Measurements from ENCODE around the gene ATG16L1.
"Not testable (repeated sequence)": the region's sequence is repeated elsewhere in the genome, so short reads cannot be mapped to it uniquely, and the experiment has no call there.

Gene ATG16L1

GRCh38 chr2:233331536-233331935 is 80.1 kb downstream of the ATG16L1 start:
- no peak for DNase-seq (ENCODE audit: low spot score)

DNA sequence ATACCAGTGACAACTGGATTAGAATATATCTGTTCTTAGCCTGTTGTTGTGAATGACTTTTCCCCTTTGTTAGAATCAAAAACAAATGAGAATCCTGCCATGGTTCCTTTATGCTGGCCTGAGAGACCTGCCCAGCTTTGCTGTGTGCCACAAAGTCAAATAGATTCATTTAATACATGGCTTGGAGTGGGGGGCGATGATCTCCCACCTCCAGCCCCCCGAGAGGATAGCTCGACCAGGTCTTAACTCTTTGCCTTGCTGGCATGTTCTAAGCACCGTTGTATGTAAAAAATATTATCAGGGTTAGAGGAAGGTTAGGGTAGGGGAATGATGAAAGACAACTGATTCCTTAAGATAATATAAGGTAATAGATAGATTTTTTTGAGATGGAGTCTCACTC is 80.7 kb downstream of the ATG16L1 start:
- no peak for DNase-seq (ENCODE audit: low spot score)

GRCh38 chr2:233334915-233335314 is 83.4 kb downstream of the ATG16L1 start:
- DNase-seq (ENCODE audit: low spot score): no peak

DNA sequence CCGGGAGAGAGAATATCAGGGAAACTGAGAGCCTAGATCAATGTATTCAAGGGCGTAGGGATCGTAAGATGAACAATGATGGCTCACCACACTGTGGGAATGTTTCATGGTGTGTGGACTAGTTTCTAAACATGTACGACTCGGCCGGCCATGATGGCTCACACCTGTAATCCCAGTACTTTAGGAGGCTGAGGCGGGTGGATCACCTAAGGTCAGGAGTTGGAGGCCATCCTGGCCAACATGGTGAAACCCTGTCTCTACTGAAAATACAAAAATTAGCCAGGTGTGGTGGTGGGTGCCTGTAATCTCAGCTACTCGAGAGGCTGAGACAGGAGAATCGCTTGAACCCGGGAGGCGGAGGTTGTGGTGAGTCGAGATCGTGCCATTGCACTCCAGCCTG is 84.6 kb downstream of the ATG16L1 start:
- DNase-seq (ENCODE audit: low spot score): not testable (repeated sequence)

- DNase-seq (ENCODE audit: low spot score): no peak
These were observed 85.1 kb downstream of the ATG16L1 start for GRCh38 chr2:233336541-233336940.

- DNase-seq (ENCODE audit: low spot score): no peak
These were observed 86.6 kb downstream of the ATG16L1 start for GRCh38 chr2:233338046-233338445.

GRCh38 chr2:233338812-233339368 is 87.4 kb downstream of the ATG16L1 start:
- DNase-seq (ENCODE audit: low spot score): no peak

GRCh38 chr2:233339427-233339826 is 88.0 kb downstream of the ATG16L1 start:
- no peak for DNase-seq (ENCODE audit: low spot score)

GRCh38 chr2:233341296-233341695 is 89.8 kb downstream of the ATG16L1 start:
- DNase-seq (ENCODE audit: low spot score): no peak

DNA sequence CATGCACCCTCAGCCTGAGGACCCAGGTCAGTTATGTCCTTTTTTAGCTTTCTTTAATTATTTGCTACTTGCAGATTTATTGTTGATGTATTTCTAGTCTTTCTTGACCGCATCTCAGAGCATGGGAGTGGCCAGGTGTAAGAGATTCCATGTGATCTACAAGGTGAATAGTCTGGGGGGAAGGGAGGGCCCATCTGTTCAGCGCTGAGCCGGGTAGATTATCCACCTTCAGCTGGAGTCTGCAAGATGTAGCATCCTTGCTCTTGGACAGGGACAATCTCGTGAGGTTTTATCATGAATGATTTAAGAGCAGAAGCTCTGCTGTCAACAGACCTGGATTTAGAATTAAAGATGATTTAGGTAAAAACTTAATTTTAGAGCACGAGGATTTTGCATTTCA is 90.8 kb downstream of the ATG16L1 start:
- DNase-seq (ENCODE audit: low spot score): no peak

DNA sequence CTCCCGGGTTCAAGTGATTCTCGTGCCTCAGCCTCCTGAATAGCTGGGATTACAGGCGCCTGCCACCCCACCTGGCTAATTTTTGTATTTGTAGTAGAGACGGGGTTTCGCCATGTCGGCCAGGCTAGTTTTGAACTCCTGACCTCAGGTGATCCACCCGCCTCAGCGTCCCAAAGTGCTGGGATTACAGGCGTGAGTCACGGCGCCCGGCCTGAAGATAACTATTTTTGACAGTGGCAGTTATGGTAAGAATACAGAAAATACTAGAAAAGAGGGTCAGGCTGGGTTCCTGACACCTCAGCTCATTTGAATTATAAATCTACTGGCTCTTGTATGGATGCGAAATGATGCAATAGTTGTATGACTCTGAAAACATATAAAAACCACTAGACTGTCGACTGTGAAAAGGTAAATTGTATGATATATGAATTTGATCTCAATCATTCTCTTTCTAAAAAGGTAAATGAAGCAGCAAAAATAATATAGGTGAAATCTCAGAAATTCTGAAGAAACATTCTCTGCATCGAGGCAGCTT is 91.8 kb downstream of the ATG16L1 start:
- DNase-seq (ENCODE audit: low spot score): no peak

Measured in AG20443 (cell line).